Mucosa of rectum (tissue), 2 donors: ENCODE results near the gene LHFPL4.

Experiments used
- H3K27ac ChIP-seq, 2 donors: one replicate each; pipeline ENCODE4 v1.7.0; 2013; ENCODE audit warnings: inconsistent platforms in 2 of 2, low read depth in 2 of 2, low read length in 2 of 2
- H3K27me3 ChIP-seq, 2 donors: one replicate each; pipeline ENCODE4 v1.7.0; 2013; ENCODE audit warnings: low read length in 2 of 2; ENCODE audit not compliant: control insufficient read depth in 2 of 2, insufficient read depth in 2 of 2
- H3K36me3 ChIP-seq, 2 donors: one replicate each; pipeline ENCODE4 v1.7.0; 2013; ENCODE audit warnings: low read length in 2 of 2; ENCODE audit not compliant: control insufficient read depth in 2 of 2, insufficient read depth in 2 of 2
- H3K4me1 ChIP-seq, 2 donors: one replicate each; pipeline ENCODE4 v1.7.0; 2013; ENCODE audit warnings: low read length in 2 of 2, mild to moderate bottlenecking in 1 of 2; ENCODE audit not compliant: control insufficient read depth in 2 of 2, insufficient read depth in 2 of 2
- H3K4me3 ChIP-seq, 2 donors: one replicate each; pipeline ENCODE4 v1.7.0; 2013; ENCODE audit warnings: low read length in 2 of 2
- H3K9ac ChIP-seq, 2 donors: one replicate each; pipeline ENCODE4 v1.7.0; 2013; ENCODE audit warnings: low read length in 2 of 2, low read depth in 1 of 2, mild to moderate bottlenecking in 1 of 2
- H3K9me3 ChIP-seq, 2 donors: one replicate each; pipeline ENCODE4 v1.7.0; 2013; ENCODE audit warnings: low read length in 2 of 2; ENCODE audit not compliant: control insufficient read depth in 2 of 2
- donor health status: healthy.
- donor health status: Normal muscosa, but diverticular disease.

LHFPL4 gene

DNA sequence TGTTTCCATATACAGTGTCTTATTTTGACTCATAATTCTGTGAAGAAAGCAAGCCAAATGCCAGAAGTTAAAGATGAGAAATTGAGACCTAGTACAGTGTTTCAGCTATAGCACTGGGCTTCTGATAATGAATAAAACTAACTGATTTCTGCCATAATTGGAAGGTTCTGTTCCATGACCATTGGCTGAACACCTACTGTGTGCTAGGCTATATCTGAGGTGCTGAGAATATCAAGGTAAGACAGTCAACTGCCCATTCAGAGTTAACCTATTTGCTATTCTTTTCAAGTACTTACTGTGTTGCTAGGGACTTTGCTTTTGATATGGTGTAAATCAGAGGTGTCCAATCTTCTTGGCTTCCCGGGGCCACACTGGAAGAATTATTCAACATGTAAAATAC lies 73.4 kb downstream of the LHFPL4 start:
- no peaks in the 10 kb centered on the region for H3K9me3 ChIP-seq
- peaks cover 48 to 56% of the 10 kb centered on the region in 2 donors for H3K36me3 ChIP-seq
- H3K27ac ChIP-seq: no peak overlapping the region
- no peaks in the 10 kb centered on the region for H3K27me3 ChIP-seq
- no peak overlapping the region for H3K9ac ChIP-seq
- H3K4me3 ChIP-seq: no peak overlapping the region
- H3K4me1 ChIP-seq: no peaks in the 10 kb centered on the region

DNA sequence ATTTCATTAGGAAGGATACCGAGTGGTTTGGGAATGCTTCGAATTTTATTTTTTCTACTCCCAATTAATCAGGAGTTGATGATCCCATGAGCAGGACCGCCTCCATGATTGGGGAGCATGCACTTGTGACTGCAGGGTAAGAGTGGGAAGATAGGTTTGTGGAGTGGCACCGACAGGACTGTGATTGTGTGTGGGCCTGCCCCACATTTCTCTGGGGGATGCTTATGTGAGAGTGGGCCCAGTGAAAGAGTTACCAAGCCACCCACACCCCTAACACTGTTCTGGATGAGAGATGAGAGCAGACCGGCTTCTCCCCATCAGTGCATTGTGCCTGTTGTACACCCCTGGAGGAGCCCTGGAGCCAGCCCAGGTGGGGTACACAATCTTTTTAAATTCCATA lies 76.7 kb downstream of the LHFPL4 start:
- Histone ChIP-seq H3K9me3 (no peaks in the 10 kb centered on the region), H3K4me3 (no peak overlapping the region), H3K4me1 (no peaks in the 10 kb centered on the region), H3K27ac (no peak overlapping the region), H3K9ac (no peak overlapping the region), H3K27me3 (no peaks in the 10 kb centered on the region), H3K36me3 (peaks cover 81 to 84% of the 10 kb centered on the region in 2 donors)

DNA sequence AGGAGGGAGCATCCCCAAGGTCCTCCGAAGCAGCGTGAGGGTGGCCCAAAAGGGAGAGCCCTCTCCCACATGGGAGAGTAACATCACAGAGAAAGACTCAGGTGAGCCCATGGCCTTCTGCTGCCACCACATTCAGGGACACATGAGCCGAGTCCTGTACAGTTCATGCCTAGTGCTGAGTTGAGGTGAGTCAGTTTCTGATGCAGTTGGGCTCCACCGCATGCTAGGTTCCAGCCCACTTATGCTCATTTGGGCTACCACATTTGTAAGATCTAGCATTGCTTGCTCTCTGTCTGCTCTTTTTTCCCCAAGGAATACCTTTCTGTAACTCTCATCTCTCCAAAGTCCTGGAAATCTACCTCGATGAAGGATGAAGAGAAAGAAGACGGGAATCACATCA lies 79.1 kb downstream of the LHFPL4 start:
- no peak overlapping the region for H3K9ac ChIP-seq
- peaks cover 88 to 91% of the 10 kb centered on the region in 2 donors for H3K36me3 ChIP-seq

DNA sequence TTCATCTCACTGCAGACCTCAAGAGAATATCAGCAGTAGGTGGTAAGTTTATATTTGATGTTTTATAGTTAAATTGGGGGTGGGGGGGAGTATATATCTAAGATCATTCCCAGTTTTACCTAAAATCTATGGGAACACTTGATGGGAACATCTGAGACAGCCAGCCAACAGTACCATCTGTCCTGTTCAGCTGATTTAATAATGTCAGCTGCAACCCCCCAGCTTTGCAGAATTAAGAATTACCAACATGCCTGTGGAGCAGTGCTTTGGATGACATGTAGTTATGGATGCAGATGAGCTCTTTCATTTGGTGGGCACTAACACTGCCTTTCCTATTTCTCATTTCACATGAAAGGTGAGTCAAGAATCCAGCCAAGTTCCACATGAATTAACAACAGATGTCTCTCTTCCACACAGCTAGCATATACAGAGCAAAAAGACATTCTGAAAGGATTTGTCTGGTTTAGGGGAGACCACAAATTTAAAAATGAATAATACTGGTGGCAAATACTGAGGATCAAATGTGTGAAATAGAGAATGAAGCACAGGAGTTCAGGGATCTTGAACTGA lies 80.0 kb downstream of the LHFPL4 start:
- H3K9ac ChIP-seq: no peak overlapping the region
- H3K4me3 ChIP-seq: no peak overlapping the region
- no peaks in the 10 kb centered on the region for H3K27me3 ChIP-seq
- no peaks in the 10 kb centered on the region for H3K9me3 ChIP-seq
- no peaks in the 10 kb centered on the region for H3K4me1 ChIP-seq
- no peak overlapping the region for H3K27ac ChIP-seq
- peaks cover 89 to 93% of the 10 kb centered on the region in 2 donors for H3K36me3 ChIP-seq

More for the DNA sequence above, 79.1 kb downstream of the LHFPL4 start:
- Histone ChIP-seq H3K4me1 (no peaks in the 10 kb centered on the region), H3K27ac (no peak overlapping the region), H3K4me3 (no peak overlapping the region), H3K27me3 (no peaks in the 10 kb centered on the region), H3K9me3 (no peaks in the 10 kb centered on the region)

DNA sequence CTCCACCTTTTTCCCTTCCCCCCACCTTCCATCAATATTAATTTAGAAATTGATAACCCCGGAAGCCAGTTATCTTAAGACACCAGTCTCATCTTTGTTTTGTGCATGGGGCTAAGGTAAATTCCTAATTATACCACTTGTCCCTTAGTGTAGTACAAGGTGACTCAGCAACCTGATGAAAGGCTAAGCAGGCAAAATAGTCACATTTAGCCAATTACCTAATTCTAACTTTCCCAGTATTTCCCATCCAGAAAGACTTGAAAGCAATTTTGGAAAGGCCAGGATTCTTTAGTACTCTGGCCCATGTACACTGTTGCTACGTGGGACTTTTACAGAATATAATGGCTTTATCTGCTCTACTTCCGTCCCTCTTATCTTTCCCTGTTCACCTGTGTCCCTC lies 83.6 kb downstream of the LHFPL4 start:
- Histone ChIP-seq H3K9ac (no peak overlapping the region), H3K27ac (no peak overlapping the region), H3K36me3 (peaks cover 90 to 92% of the 10 kb centered on the region in 2 donors), H3K27me3 (no peaks in the 10 kb centered on the region), H3K9me3 (no peaks in the 10 kb centered on the region), H3K4me3 (no peak overlapping the region), H3K4me1 (no peaks in the 10 kb centered on the region)

DNA sequence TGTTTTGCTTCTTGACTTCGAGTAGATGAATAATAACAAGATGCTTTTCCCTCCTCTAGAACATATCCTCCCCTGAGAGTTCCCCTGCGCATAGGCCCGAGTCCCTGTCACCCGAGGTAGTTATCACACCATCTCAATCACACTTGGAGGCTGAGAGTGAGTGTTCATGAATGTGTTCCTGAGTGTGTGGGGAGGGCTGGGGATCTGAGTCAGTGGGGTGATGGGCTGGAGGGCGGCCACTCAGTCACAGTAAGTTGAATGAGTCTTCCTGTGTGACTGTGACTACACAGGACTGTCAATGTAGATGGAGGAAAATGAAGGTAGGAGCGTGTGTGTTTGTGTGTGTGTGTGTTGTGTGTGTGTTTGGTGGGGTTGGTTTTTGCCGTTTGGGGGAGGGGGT lies 85.2 kb downstream of the LHFPL4 start:
- Histone ChIP-seq H3K27ac (no peak overlapping the region), H3K4me3 (no peak overlapping the region), H3K36me3 (peaks cover 84 to 92% of the 10 kb centered on the region in 2 donors), H3K4me1 (no peaks in the 10 kb centered on the region), H3K9ac (no peak overlapping the region), H3K9me3 (no peaks in the 10 kb centered on the region), H3K27me3 (no peaks in the 10 kb centered on the region)

DNA sequence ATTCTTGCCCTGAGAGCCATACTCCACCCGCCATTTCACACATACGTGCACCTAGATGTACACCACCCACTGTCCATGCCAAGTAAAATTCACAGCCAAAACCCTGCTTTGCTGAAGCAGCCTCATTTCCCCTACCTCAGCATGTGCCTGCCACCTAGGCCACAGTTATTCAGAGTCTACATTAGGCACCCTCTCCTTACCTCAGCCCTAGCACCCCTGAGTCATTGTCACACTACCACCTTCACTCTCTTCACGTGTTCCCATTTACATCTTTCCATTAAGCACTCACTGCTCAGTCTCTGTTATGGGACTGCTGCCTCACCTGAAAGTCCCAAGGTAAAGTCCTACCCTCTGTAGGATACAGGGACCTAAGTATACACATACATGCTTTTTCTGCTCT lies 86.2 kb downstream of the LHFPL4 start:
- H3K36me3 ChIP-seq: peaks cover 81 to 89% of the 10 kb centered on the region in 2 donors
- no peak overlapping the region for H3K9ac ChIP-seq
- H3K27ac ChIP-seq: no peak overlapping the region
- no peaks in the 10 kb centered on the region for H3K4me1 ChIP-seq
- H3K9me3 ChIP-seq: no peaks in the 10 kb centered on the region
- no peak overlapping the region for H3K4me3 ChIP-seq
- no peaks in the 10 kb centered on the region for H3K27me3 ChIP-seq

DNA sequence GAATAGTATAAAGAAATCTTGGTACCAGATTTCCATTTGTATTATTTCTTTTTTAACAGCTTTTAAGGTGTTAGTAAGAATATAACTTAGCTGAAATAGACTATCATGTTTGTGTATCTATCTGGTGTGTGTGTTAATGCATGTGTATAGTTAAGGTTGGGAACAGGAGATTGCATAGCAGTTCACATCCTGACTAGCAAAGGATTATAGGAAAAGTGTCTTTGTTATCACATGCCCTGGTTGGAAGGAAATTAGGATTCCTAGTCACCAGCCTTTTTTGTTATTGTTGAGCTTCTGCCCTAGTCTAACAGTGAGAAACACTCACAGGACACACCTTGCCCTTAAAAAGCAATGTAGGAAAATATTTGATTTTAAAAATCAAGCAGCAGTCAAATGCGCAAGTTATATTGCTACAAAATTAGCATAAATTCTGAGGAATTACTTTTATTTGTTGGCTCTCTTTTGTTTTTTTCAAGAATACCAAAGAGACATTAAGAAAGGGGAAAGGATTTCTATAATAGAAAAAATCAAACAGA lies 98.0 kb downstream of the LHFPL4 start:
- Histone ChIP-seq H3K27me3 (no peaks in the 10 kb centered on the region), H3K36me3 (peaks cover 42 to 49% of the 10 kb centered on the region in 2 donors)

DNA sequence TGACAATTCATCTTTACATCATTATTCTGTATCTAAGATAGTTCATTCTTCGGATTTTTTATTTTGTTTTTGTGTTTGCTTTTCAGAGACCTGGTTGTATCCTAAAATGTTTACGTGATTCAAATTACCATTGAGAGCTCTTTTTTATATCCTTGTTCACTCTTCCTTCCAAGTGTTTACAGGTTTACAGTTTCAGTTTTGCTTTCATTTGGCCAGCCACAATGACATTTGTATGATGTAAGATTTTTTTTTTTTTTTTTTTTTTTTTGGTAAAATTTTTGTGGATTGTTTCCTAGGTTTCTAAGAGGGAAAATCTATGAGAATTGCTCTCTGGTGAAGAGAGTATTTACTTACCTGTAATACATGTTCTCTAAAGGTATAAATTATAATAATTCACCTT lies 101.2 kb downstream of the LHFPL4 start:
- Histone ChIP-seq H3K4me3 (no peak overlapping the region), H3K9ac (no peak overlapping the region), H3K9me3 (no peaks in the 10 kb centered on the region), H3K27ac (no peak overlapping the region), H3K36me3 (peaks cover 55 to 57% of the 10 kb centered on the region in 2 donors), H3K4me1 (no peaks in the 10 kb centered on the region), H3K27me3 (no peaks in the 10 kb centered on the region)

More for the DNA sequence above, 98.0 kb downstream of the LHFPL4 start:
- no peak overlapping the region for H3K4me3 ChIP-seq
- no peak overlapping the region for H3K27ac ChIP-seq
- no peak overlapping the region for H3K9ac ChIP-seq
- no peaks in the 10 kb centered on the region for H3K4me1 ChIP-seq
- no peaks in the 10 kb centered on the region for H3K9me3 ChIP-seq

DNA sequence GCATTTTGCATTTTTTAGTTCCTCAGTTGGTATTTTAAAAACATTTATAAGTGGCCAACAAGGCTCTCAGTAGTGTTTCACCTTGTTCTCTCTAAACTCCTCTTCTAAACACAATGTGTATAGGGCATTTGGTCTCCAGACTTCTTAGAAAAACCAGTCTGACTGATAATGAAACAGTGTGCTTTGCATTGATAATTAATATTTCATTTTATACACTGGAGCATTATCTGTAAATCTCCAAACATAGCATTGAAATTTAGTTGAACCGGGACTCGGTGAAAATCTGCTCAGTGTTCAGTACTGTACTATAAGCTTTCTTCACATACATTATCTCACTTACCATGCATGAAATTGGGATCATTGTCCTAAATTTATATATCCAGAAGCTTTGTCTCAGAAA lies 102.6 kb downstream of the LHFPL4 start:
- H3K4me3 ChIP-seq: no peak overlapping the region
- peaks cover 61 to 65% of the 10 kb centered on the region in 2 donors for H3K36me3 ChIP-seq
- no peaks in the 10 kb centered on the region for H3K27me3 ChIP-seq
- H3K9me3 ChIP-seq: no peaks in the 10 kb centered on the region
- H3K9ac ChIP-seq: no peak overlapping the region
- no peaks in the 10 kb centered on the region for H3K4me1 ChIP-seq
- no peak overlapping the region for H3K27ac ChIP-seq
